Measurements from ENCODE around the gene MUTYH. TPM values are rescaled to one million over a fixed set of nuclear protein-coding genes. Genes with fewer than 3 reads are reported as not detected.
"Not testable (repeated sequence)": the region's sequence is repeated elsewhere in the genome, so short reads cannot be mapped to it uniquely, and the experiment has no call there.

Gene MUTYH
- total RNA-seq: 10 to 100 TPM; 16.5 to 35.8 (median 25.9) TPM

- WGBS, 10 experiments: 0 to 3% (median 0%) methylated on average over 2 to 27 of the region's 70 CpGs; no CpG with 5 or more reads in 3 of the 10 experiments
- H3K4me3 ChIP-seq: peak within 1 kb of the TSS; percentile 48 to 81 (median 65)
- peak; percentile 84 to 93 (median 92) for ATAC-seq (replicated peaks in 6 of 8)
- in situ Hi-C loops (cut with MboI; ENCODE audit: low pct_unique_long_range_greater_than_20kb in 2 of 9, low sequenced_read_pairs in 9 of 9, unreplicated experiment in 9 of 9): no loop called here
- peaks cover 12 to 14% of the 10 kb centered on the region in 2 donors for H3K4me1 ChIP-seq (replicated peaks in 1 of 2)
- H3K27ac ChIP-seq: peak within 1 kb of the TSS; percentile 93
Measured at GRCh38 chr1:45339789-45340558, at the start of gene MUTYH, which contains the start of gene TOE1. Gene MUTYH, minus strand, starts transcription at chr1:45340440. Its CDS starts 5,935 bp downstream, at chr1:45334505. Gene TOE1, plus strand, starts transcription at chr1:45340170. Its CDS starts 83 bp downstream, at chr1:45340253.

- Histone ChIP-seq H3K27ac (no peak overlapping the region), H3K4me3 (no peak overlapping the region), H3K4me1 (replicated peaks in 1 of 2) (no peaks in the 10 kb centered on the region)
- in situ Hi-C loops (cut with MboI; ENCODE audit: low pct_unique_long_range_greater_than_20kb in 2 of 9, low sequenced_read_pairs in 9 of 9, unreplicated experiment in 9 of 9): no loop called here
- WGBS, 10 experiments: 63 to 100% (median 89%) methylated on average over 2 to 3 of the region's 3 CpGs; no CpG with 5 or more reads in 1 of the 10 experiments
- no peak for ATAC-seq (replicated peaks in 6 of 8)
Measured at GRCh38 chr1:45386219-45386618, 46.0 kb upstream of the MUTYH start.

- in situ Hi-C loops (cut with MboI; ENCODE audit: low pct_unique_long_range_greater_than_20kb in 2 of 9, low sequenced_read_pairs in 9 of 9, unreplicated experiment in 9 of 9): no loop called here
- no peak overlapping the region for H3K27ac ChIP-seq
- no peak overlapping the region for H3K4me3 ChIP-seq
- WGBS, 10 experiments: 55 to 94% (median 71%) methylated on average over 1 to 3 of the region's 3 CpGs; no CpG with 5 or more reads in 4 of the 10 experiments
- ATAC-seq (replicated peaks in 6 of 8): peak in 2 of 8 experiments; percentile 75 to 82
- H3K4me1 ChIP-seq (replicated peaks in 1 of 2): no peaks in the 10 kb centered on the region
Measured at GRCh38 chr1:45385302-45385701, 45.1 kb upstream of the MUTYH start.

GRCh38 chr1:45384213-45384612 lies 44.0 kb upstream of the MUTYH start:
- 38 to 95% (median 80%) methylated on average over 1 to 4 of the region's 4 CpGs; no CpG with 5 or more reads in 1 of the 10 experiments for WGBS, 10 experiments
- in situ Hi-C loops (cut with MboI; ENCODE audit: low pct_unique_long_range_greater_than_20kb in 2 of 9, low sequenced_read_pairs in 9 of 9, unreplicated experiment in 9 of 9): not testable (repeated sequence)

GRCh38 chr1:45383191-45383590 lies 43.0 kb upstream of the MUTYH start:
- in situ Hi-C loops (cut with MboI; ENCODE audit: low pct_unique_long_range_greater_than_20kb in 2 of 9, low sequenced_read_pairs in 9 of 9, unreplicated experiment in 9 of 9): no loop called here
- no peaks in the 10 kb centered on the region for H3K4me1 ChIP-seq (replicated peaks in 1 of 2)
- no peak overlapping the region for H3K4me3 ChIP-seq
- H3K27ac ChIP-seq: no peak overlapping the region
- no peak for ATAC-seq (replicated peaks in 6 of 8)
- 0 to 100% (median 60%) methylated on average over 1 of the region's 1 CpG; no CpG with 5 or more reads in 1 of the 10 experiments for WGBS, 10 experiments

More at GRCh38 chr1:45384213-45384612, 44.0 kb upstream of the MUTYH start:
- H3K27ac ChIP-seq; H3K4me1 ChIP-seq (replicated peaks in 1 of 2); H3K4me3 ChIP-seq; ATAC-seq (replicated peaks in 6 of 8): not testable (repeated sequence)

GRCh38 chr1:45381243-45381642 lies 41.0 kb upstream of the MUTYH start:
- in situ Hi-C loops (cut with MboI; ENCODE audit: low pct_unique_long_range_greater_than_20kb in 2 of 9, low sequenced_read_pairs in 9 of 9, unreplicated experiment in 9 of 9): no loop called here
- peak in 2 of 8 experiments; percentile 18 to 30 for ATAC-seq (replicated peaks in 6 of 8)
- 88 to 100% (median 95%) methylated on average over 2 of the region's 2 CpGs; no CpG with 5 or more reads in 1 of the 10 experiments for WGBS, 10 experiments
- Histone ChIP-seq H3K27ac (no peak overlapping the region), H3K4me3 (no peak overlapping the region), H3K4me1 (replicated peaks in 1 of 2) (no peaks in the 10 kb centered on the region)

- 0 to 88% (median 50%) methylated on average over 1 of the region's 1 CpG; no CpG with 5 or more reads in 3 of the 10 experiments for WGBS, 10 experiments
Measured at GRCh38 chr1:45380730-45381129, 40.5 kb upstream of the MUTYH start.

GRCh38 chr1:45380125-45380524 lies 39.9 kb upstream of the MUTYH start:
- Histone ChIP-seq H3K4me3 (no peak overlapping the region), H3K27ac (no peak overlapping the region), H3K4me1 (replicated peaks in 1 of 2) (no peaks in the 10 kb centered on the region)
- in situ Hi-C loops (cut with MboI; ENCODE audit: low pct_unique_long_range_greater_than_20kb in 2 of 9, low sequenced_read_pairs in 9 of 9, unreplicated experiment in 9 of 9): no loop called here
- ATAC-seq (replicated peaks in 6 of 8): no peak
- WGBS, 10 experiments: 0 to 100% (median 90%) methylated on average over 1 to 4 of the region's 4 CpGs; no CpG with 5 or more reads in 1 of the 10 experiments

More at GRCh38 chr1:45380730-45381129, 40.5 kb upstream of the MUTYH start:
- peak in 2 of 8 experiments; percentile 37 to 61 for ATAC-seq (replicated peaks in 6 of 8)
- in situ Hi-C loops (cut with MboI; ENCODE audit: low pct_unique_long_range_greater_than_20kb in 2 of 9, low sequenced_read_pairs in 9 of 9, unreplicated experiment in 9 of 9): no loop called here
- Histone ChIP-seq H3K27ac (no peak overlapping the region), H3K4me1 (replicated peaks in 1 of 2) (no peaks in the 10 kb centered on the region), H3K4me3 (no peak overlapping the region)

GRCh38 chr1:45379524-45379923 lies 39.3 kb upstream of the MUTYH start:
- no peak overlapping the region for H3K4me3 ChIP-seq
- peak in 3 of 8 experiments; percentile 44 to 89 (median 72) for ATAC-seq (replicated peaks in 6 of 8)
- no peaks in the 10 kb centered on the region for H3K4me1 ChIP-seq (replicated peaks in 1 of 2)
- no peak overlapping the region for H3K27ac ChIP-seq
- in situ Hi-C loops (cut with MboI; ENCODE audit: low pct_unique_long_range_greater_than_20kb in 2 of 9, low sequenced_read_pairs in 9 of 9, unreplicated experiment in 9 of 9): no loop called here
- WGBS, 10 experiments: 51 to 94% (median 83%) methylated on average over 2 to 6 of the region's 6 CpGs; no CpG with 5 or more reads in 1 of the 10 experiments

GRCh38 chr1:45378184-45378583 lies 37.9 kb upstream of the MUTYH start:
- in situ Hi-C loops (cut with MboI; ENCODE audit: low pct_unique_long_range_greater_than_20kb in 2 of 9, low sequenced_read_pairs in 9 of 9, unreplicated experiment in 9 of 9): no loop called here
- Histone ChIP-seq H3K4me1 (replicated peaks in 1 of 2) (no peaks in the 10 kb centered on the region), H3K4me3 (no peak overlapping the region), H3K27ac (no peak overlapping the region)
- no peak for ATAC-seq (replicated peaks in 6 of 8)

- Histone ChIP-seq H3K4me3 (no peak overlapping the region), H3K4me1 (replicated peaks in 1 of 2) (no peaks in the 10 kb centered on the region), H3K27ac (no peak overlapping the region)
- WGBS, 10 experiments: 22 to 80% (median 61%) methylated on average over 2 to 3 of the region's 3 CpGs
- ATAC-seq (replicated peaks in 6 of 8): no peak
- in situ Hi-C loops (cut with MboI; ENCODE audit: low pct_unique_long_range_greater_than_20kb in 2 of 9, low sequenced_read_pairs in 9 of 9, unreplicated experiment in 9 of 9): no loop called here
Measured at GRCh38 chr1:45375104-45376090, 35.2 kb upstream of the MUTYH start.

- ATAC-seq (replicated peaks in 6 of 8): no peak
- in situ Hi-C loops (cut with MboI; ENCODE audit: low pct_unique_long_range_greater_than_20kb in 2 of 9, low sequenced_read_pairs in 9 of 9, unreplicated experiment in 9 of 9): loop anchor here in 1 of 9 experiments (25.0 kb wide), 1 partner anchor 189 kb away; the partner anchor contains the start of gene AKR1A1
- Histone ChIP-seq H3K4me1 (replicated peaks in 1 of 2) (no peaks in the 10 kb centered on the region), H3K4me3 (no peak overlapping the region), H3K27ac (no peak overlapping the region)
Measured at GRCh38 chr1:45373573-45373972, 33.3 kb upstream of the MUTYH start.

GRCh38 chr1:45370575-45370974 lies 30.3 kb upstream of the MUTYH start:
- H3K4me1 ChIP-seq (replicated peaks in 1 of 2): no peaks in the 10 kb centered on the region
- ATAC-seq (replicated peaks in 6 of 8): no peak
- H3K4me3 ChIP-seq: no peak overlapping the region
- H3K27ac ChIP-seq: no peak overlapping the region
- in situ Hi-C loops (cut with MboI; ENCODE audit: low pct_unique_long_range_greater_than_20kb in 2 of 9, low sequenced_read_pairs in 9 of 9, unreplicated experiment in 9 of 9): loop anchor here in 1 of 9 experiments (25.0 kb wide), 1 partner anchor 192 kb away; the partner anchor contains the start of gene AKR1A1
